ENCODE results near the gene ERGIC1.

DNA sequence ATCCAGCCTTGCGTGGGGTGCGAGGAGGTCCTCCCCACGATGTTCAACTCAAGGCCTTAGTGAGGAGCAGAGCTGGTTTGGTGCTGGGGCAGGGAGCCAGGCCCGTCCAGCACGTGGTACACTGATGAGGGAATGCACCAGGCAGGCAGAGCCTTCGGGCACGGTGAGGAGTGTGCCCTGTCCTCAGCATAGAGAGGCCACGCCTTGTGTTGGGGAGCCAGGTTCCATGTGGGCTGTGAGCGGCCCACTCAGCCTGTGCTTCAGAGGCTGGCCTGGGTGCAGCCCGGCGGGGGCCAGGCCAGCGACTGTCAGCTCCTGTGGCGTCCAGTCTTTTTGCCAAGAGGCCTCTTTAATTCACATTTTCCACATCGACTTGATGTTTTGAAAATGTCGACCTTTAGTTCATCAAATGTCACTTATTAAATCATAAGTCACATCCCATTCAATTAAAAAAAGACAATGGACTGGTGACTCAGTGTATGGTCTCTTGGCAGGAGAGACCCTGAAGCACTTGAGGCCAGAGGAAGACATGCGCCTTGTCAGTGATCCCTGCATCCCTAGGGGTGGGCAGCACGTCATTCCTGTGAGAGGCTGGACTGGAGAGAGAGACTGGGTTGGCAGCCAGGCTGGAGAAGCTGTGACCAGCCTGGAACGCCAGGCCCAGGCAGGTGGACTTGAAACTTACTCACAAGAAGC is 21.7 kb downstream of the ERGIC1 start:
- TF ChIP-seq CTCF (IDR thresholded peaks at IDR 0.05; ENCODE audit: insufficient read depth, low read length, poor library complexity, severe bottlenecking) (no peak), EZH2phosphoT487 (conservative IDR thresholded peaks at IDR 0.05; ENCODE audit: low read length) (no peak)
